Measurements from ENCODE around the gene PIGH.

Gene PIGH, protein sequence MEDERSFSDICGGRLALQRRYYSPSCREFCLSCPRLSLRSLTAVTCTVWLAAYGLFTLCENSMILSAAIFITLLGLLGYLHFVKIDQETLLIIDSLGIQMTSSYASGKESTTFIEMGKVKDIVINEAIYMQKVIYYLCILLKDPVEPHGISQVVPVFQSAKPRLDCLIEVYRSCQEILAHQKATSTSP

DNA sequence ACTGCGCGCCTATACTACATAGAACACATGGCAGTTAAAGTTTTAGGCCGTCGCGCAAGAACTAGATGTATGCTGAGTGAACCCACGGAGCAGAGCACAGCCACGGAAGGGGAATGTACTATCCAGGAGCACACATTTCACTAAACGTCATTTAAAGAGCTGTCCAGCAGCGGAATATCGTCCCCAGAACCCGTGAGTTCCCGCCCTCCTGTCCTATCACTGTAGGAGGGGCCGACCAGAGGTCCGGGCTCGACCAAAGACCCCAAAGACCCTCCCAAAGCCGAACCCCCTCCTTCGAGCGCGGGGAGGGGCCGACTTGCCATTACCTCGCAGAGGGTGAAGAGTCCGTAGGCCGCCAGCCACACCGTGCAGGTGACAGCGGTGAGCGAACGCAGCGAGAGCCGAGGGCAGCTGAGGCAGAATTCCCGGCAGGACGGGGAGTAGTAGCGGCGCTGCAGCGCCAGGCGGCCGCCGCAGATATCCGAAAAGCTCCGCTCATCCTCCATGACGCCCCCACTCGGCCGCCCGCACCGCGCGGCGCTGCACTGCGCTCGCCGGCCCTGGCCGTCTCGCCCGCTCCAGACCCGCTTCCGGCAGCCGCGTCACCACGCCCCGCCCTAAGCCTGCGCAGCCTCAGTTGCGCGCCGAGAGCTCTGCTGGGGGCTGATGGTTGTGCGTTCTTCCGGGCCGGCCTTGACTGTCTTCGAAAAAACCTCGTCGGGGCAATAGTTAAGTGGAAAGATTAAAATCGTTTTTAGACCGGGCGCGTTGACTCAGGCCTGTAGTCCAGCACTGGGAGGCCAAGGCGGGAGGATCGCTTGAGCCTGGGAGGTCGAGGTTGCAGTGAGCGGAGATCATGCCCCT is at the start of gene PIGH:
PIGH (minus strand) TSS at position 571 of the 864 bp plus-strand sequence; CDS start at position 506, 65 bp downstream.
- peak within 1 kb of the TSS; percentile 91 to 96 for H3K27ac ChIP-seq
- TF ChIP-seq, protein P1, sequence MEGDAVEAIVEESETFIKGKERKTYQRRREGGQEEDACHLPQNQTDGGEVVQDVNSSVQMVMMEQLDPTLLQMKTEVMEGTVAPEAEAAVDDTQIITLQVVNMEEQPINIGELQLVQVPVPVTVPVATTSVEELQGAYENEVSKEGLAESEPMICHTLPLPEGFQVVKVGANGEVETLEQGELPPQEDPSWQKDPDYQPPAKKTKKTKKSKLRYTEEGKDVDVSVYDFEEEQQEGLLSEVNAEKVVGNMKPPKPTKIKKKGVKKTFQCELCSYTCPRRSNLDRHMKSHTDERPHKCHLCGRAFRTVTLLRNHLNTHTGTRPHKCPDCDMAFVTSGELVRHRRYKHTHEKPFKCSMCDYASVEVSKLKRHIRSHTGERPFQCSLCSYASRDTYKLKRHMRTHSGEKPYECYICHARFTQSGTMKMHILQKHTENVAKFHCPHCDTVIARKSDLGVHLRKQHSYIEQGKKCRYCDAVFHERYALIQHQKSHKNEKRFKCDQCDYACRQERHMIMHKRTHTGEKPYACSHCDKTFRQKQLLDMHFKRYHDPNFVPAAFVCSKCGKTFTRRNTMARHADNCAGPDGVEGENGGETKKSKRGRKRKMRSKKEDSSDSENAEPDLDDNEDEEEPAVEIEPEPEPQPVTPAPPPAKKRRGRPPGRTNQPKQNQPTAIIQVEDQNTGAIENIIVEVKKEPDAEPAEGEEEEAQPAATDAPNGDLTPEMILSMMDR (IDR thresholded peaks at IDR 0.05) = no peak
- peak; percentile 93 for DNase-seq (ENCODE audit: low spot score)
- peak within 1 kb of the TSS; percentile 94 for H3K4me3 ChIP-seq

DNA sequence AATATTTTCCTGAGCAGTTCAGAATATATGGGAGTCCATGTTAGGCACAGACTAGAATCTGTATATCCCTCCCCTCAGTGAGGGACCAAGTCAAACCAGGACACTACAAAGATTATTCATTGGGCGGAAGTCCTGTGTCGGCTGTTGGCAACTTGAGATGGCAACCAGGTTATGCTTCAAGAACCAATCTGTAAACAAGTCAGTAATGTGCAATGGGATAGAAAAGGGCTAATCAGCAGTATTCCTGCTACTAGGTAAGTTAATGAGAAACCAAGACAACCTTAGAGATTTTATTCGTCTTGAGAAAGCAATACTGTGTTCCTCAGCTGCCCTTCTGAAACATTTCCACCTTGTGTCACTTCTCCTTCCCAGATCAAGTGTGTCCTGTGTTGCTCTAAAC is 46.1 kb upstream of the PIGH start:
- TF ChIP-seq, protein P1 (IDR thresholded peaks at IDR 0.05) = no peak
- no peak overlapping the region for H3K27ac ChIP-seq
- H3K4me3 ChIP-seq = no peak overlapping the region
- no peak for DNase-seq (ENCODE audit: low spot score)

DNA sequence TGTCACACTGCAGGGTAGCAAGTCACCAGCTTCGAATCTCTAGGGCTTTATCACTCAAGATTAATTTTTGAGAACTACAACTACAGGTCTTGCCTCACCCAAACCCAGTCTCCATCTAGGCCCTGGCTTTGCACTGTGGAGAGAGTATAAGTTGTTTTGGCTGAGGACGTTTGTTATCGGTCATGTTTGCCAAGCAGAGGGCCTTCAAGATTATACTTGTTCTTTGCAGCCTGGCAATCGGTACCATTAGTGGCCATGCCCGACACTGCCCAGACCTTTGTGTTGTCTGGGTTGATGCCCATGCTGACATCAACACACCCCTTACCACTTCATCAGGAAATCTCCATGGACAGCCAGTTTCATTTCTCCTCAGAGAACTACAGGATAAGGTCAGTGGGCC is 45.3 kb upstream of the PIGH start:
- no peak overlapping the region for H3K27ac ChIP-seq
- TF ChIP-seq, protein P1 (IDR thresholded peaks at IDR 0.05) = no peak
- DNase-seq (ENCODE audit: low spot score) = no peak
- H3K4me3 ChIP-seq = no peak overlapping the region

DNA sequence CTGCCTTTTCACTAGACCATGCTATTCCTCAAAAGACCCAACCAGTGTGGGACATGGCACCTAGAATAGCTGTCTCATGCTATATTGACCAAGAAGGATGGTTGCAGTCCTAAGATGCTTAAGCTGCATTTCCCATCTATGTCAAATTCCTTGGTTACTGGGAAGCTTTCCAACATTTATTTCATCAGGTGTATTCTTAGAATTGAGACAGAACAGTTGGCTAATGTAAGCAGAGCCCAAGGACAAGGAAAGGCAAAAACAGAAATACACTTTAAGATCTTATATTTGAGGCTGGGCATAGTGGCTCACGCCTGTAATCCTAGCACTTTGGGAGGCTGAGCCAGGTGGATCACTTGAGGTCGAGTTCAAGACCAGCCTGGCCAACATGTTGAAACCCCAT is 44.4 kb upstream of the PIGH start:
- TF ChIP-seq, protein P1 (IDR thresholded peaks at IDR 0.05) = no peak
- H3K27ac ChIP-seq = no peak overlapping the region
- no peak overlapping the region for H3K4me3 ChIP-seq
- DNase-seq (ENCODE audit: low spot score) = no peak

DNA sequence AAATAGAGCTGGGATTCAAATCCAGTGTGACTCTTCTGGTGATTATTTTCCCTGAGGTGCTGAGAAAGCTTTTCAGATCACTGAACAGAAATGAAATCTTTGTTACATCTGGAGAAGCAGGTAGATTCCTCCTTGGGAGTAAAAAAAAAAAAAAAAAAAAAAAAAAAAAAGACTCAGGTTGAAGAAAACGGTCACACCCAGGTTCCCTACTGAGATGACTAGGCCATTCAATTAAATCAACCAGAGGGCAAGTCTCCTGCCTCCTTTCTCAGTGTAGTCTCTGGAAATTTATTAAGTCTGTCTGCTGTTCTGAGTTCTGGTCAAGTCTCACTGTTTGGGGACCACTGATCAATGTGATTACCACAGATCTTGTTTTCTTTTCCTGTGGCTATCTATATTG is 43.6 kb upstream of the PIGH start:
- no peak for DNase-seq (ENCODE audit: low spot score)
- Histone ChIP-seq H3K4me3 (no peak overlapping the region), H3K27ac (no peak overlapping the region)
- TF ChIP-seq, protein P1 (IDR thresholded peaks at IDR 0.05) = no peak

DNA sequence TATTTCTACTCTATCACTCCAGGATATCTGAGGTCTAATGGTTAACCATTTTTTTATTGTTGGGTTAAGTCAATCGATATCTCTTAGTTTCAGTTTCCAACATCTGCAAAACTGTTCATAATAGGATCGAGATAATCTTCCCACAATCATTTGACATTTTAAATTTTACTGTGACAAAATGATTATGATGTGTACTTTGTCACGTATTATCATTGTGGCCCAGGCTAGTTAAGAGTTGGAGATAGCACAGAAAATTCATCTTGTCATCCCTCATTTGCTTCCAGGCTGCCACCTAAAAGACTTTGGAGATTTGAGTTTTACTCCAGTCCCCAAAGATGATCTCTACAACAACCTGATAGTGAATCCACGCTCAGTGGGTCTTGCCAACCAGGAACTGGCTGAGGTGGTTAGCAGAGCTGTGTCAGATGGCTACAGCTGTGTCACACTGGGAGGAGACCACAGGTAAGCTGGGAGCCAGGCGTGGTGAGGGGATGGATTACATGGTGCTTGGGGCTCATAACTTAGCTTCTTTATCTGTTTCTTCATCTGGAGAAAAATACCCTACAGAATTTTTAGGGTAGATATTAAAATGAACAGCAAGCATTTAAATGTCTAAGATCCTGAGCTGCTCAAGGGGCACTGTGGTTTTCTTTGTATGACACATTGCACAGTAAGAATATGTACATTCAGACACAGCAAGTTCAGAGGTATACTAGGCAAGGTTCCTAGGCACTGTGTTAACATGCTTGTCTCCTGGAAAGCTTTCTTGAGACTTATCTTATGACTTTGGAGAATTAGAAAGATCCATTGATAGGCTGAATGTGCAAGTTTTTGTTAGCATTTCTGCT is 42.1 kb upstream of the PIGH start:
- TF ChIP-seq, protein P1 (IDR thresholded peaks at IDR 0.05) = no peak
- Histone ChIP-seq H3K27ac (no peak overlapping the region), H3K4me3 (no peak overlapping the region)
- DNase-seq (ENCODE audit: low spot score) = no peak
